Stimulated activated naive B cell treated with anti-CD40 and anti-IgM and Interleukin-4, amounts not matched to agents 10 μg/mL and 1 μg/mL and 100 μg/mL, for 72 hours (primary cell): ENCODE measurements around the gene LAMA2.

Experiments
- ATAC-seq, 2 donors: fragments of 150-1000 bp; cut with Tn5 transposase; replicated peaks; 2 replicates each; pipeline ENCODE4 v1.10.0; 2021; ENCODE audit warnings: moderate library complexity in 1 of 2
- DNase-seq: peaks from one replicate; pipeline ENCODE4 v3.0.0; 2021
- H3K27ac Mint-ChIP-seq: one replicate; pipeline ENCODE4 v1.8.0; 2022; ENCODE audit warnings: mild to moderate bottlenecking, mixed read lengths
- H3K27me3 Mint-ChIP-seq, 2 donors: one replicate each; pipeline ENCODE4 v1.8.0; 2022; ENCODE audit warnings: mixed read lengths in 2 of 2
- H3K36me3 Mint-ChIP-seq, 2 donors: one replicate each; pipeline ENCODE4 v1.8.0; 2022; ENCODE audit warnings: mixed read lengths in 2 of 2, mild to moderate bottlenecking in 1 of 2
- H3K4me1 Mint-ChIP-seq, 2 donors: one replicate each; pipeline ENCODE4 v1.8.0; 2022; ENCODE audit warnings: mixed read lengths in 2 of 2, mild to moderate bottlenecking in 1 of 2
- H3K4me3 Mint-ChIP-seq, 2 donors: one replicate each; pipeline ENCODE4 v1.8.0; 2022; ENCODE audit warnings: mild to moderate bottlenecking in 2 of 2, mixed read lengths in 2 of 2, moderate library complexity in 1 of 2
- H3K9me3 Mint-ChIP-seq, 2 donors: one replicate each; pipeline ENCODE4 v1.8.0; 2022; ENCODE audit warnings: mixed read lengths in 2 of 2, mild to moderate bottlenecking in 1 of 2

Gene LAMA2

DNA sequence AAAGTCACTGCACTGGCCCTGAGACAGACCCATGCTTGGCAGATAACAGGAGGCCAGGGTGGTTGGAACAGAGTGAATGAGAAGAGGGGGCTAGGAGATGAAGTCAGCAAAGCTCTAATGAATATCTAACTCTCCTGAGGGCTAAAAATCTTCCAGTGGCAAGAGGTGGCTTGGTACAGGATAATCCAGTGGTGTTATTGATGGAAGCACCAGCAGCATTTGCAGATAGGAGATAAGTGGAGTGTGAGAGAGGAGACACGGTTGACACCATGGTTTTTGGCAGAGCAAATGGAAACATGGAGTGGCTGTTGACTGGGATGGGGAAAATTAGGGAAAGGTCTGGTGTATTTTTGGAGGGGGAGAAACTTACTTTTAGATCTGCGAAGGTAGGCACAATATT, 464.0 kb downstream of the LAMA2 start:
- DNase-seq (no peak), ATAC-seq (no peak)
- H3K27ac Mint-ChIP-seq, result no peak overlapping the region
- H3K27me3 Mint-ChIP-seq, result no peaks in the 10 kb centered on the region
- H3K4me3 Mint-ChIP-seq, result no peak overlapping the region
- H3K36me3 Mint-ChIP-seq, result no peaks in the 10 kb centered on the region
- H3K4me1 Mint-ChIP-seq, result no peaks in the 10 kb centered on the region
- H3K9me3 Mint-ChIP-seq, result no peaks in the 10 kb centered on the region

DNA sequence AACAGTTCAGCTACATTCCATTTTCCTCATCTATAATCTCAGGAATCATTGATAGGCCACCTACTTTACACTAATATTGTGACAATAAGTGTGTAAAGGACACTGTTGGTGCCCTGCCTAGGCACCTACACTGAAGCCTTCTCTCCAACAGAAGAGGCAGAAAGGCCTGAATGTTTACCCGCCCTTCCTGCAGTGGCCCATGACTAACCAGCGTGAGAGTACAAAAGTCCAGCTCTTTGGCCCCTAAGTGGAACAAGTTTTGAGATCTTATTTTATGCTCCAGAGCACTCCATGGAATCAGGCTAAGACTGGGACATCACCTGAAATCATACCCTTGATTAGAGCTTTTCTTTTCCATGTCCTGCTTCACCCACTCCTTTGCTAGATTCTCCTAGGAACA, 467.3 kb downstream of the LAMA2 start:
- ATAC-seq (no peak), DNase-seq (no peak)
- no peak overlapping the region for H3K27ac Mint-ChIP-seq
- no peaks in the 10 kb centered on the region for H3K36me3 Mint-ChIP-seq
- H3K9me3 Mint-ChIP-seq, result no peaks in the 10 kb centered on the region
- H3K27me3 Mint-ChIP-seq, result no peaks in the 10 kb centered on the region
- H3K4me3 Mint-ChIP-seq, result no peak overlapping the region
- H3K4me1 Mint-ChIP-seq, result peaks cover 0 to 2% of the 10 kb centered on the region in 2 donors

DNA sequence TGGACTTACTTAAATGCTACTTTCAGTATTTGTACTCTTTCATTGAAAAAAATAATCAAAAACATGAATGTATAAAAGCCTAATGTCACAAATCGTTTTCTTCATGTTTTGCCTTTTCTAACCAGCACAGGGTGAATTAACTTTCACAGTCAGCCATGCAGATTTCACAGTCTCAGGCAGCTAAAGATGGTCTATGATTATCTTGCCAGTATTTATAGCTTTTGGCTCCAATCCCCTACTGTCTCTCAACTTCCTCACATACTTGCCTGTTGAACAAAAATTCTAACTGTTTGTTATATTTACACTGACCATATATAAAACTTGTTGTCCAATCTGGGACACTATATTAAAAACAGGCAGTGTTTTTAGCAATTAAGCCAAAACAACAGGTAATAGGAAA, 468.9 kb downstream of the LAMA2 start:
- H3K4me1 Mint-ChIP-seq, result peaks cover 0 to 2% of the 10 kb centered on the region in 2 donors
- H3K27ac Mint-ChIP-seq, result no peak overlapping the region
- no peak overlapping the region for H3K4me3 Mint-ChIP-seq
- ATAC-seq, result no peak
- no peaks in the 10 kb centered on the region for H3K9me3 Mint-ChIP-seq
- no peaks in the 10 kb centered on the region for H3K36me3 Mint-ChIP-seq
- no peak for DNase-seq
- H3K27me3 Mint-ChIP-seq, result no peaks in the 10 kb centered on the region

DNA sequence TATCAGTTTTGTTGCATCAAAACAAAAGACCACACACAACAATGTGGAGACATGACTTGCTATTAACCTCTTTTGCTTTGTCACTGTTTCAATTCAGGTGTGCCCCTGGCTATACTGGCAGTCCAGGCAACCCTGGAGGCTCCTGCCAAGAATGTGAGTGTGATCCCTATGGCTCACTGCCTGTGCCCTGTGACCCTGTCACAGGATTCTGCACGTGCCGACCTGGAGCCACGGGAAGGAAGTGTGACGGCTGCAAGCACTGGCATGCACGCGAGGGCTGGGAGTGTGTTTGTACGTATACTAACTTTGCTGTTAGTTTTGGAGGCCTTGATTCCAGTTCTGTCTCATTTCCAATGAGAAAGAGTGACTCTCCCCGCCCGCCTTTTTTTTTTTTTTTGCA, 470.1 kb downstream of the LAMA2 start:
- peaks cover 0 to 2% of the 10 kb centered on the region in 2 donors for H3K4me1 Mint-ChIP-seq
- no peaks in the 10 kb centered on the region for H3K9me3 Mint-ChIP-seq
- ATAC-seq, result no peak
- H3K27me3 Mint-ChIP-seq, result no peaks in the 10 kb centered on the region
- H3K27ac Mint-ChIP-seq, result no peak overlapping the region
- no peak overlapping the region for H3K4me3 Mint-ChIP-seq
- no peaks in the 10 kb centered on the region for H3K36me3 Mint-ChIP-seq
- DNase-seq, result no peak

DNA sequence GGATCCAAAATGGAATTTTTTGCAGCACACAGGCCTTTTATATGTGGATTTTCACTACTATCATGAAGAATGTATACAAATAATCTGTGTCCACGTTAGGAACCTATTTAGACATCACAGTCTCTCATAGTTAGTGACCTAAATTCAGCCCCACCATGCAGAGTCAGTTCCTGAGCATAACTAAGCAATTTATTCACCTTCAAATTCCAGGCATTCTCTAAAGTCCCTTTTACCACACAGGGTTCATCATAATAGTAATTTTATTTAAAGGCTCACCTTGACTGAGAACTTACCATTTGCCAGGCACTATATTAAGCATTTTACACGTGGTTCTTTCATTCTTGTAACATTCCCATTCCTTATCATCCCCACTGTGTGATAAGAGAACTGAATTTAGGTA, 473.2 kb downstream of the LAMA2 start:
- Mint-ChIP-seq H3K36me3 (no peaks in the 10 kb centered on the region), H3K4me1 (peaks cover 0 to 2% of the 10 kb centered on the region in 2 donors), H3K4me3 (no peak overlapping the region), H3K27me3 (no peaks in the 10 kb centered on the region), H3K27ac (no peak overlapping the region), H3K9me3 (no peaks in the 10 kb centered on the region)
- ATAC-seq (no peak), DNase-seq (no peak)

DNA sequence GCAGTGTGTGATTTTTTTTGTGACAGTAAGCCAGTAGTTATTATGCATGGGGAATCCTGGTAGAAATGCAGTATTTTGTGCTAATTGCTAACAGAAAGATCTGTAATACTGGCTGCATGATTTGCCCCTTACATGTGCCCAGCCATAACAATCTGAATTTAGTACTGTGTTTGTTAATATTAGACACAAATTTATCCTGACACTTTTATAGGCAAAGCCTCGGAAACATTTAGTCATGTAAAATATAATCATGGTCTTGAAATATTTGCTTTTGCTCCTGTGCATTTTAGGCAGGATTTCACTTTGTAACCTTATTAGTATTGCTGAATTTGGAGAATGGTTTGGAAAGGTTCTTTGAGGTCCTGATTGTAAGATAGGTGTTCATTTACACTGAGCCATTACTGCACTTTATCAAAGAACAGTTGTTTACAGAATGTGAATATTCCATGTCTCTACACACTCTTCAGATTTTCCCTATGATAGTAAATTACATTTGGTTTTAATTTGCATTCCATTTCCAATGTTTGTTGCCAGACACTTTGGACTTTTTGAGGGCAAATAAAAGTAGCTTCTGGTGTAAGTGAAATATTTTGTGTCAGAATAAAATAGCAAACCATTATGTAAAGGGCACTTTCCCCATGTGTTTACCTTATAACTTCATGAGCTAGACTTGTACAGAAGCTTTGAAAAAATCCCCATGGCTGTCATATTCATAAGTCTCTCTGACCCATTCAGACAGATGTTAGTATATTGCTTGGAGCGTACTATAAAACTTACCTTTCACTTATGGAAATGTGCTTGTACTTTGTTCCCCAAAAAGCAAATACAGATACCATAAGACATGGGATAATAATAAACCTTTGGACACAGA, 477.1 kb downstream of the LAMA2 start:
- Mint-ChIP-seq H3K4me1 (no peaks in the 10 kb centered on the region), H3K36me3 (no peaks in the 10 kb centered on the region), H3K27me3 (peaks cover 0 to 8% of the 10 kb centered on the region in 2 donors), H3K4me3 (no peak overlapping the region), H3K9me3 (no peaks in the 10 kb centered on the region), H3K27ac (no peak overlapping the region)
- DNase-seq (no peak), ATAC-seq (no peak)

DNA sequence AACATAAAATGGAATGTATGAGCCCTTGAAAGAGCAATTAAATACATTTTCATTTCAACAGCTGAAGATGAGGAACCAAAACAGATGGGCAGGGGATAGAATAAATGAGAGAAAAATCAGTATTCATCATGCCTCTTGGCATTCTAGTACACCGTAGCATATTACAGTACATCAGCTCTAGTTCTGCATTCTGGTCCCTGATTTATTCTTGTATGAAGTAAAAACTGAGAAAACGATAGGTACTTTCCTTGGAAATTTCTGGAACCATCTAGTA, 477.7 kb downstream of the LAMA2 start:
- H3K4me1 Mint-ChIP-seq, result no peaks in the 10 kb centered on the region
- peaks cover 0 to 8% of the 10 kb centered on the region in 2 donors for H3K27me3 Mint-ChIP-seq
- no peak overlapping the region for H3K4me3 Mint-ChIP-seq
- ATAC-seq, result no peak
- H3K36me3 Mint-ChIP-seq, result no peaks in the 10 kb centered on the region
- H3K27ac Mint-ChIP-seq, result no peak overlapping the region
- no peaks in the 10 kb centered on the region for H3K9me3 Mint-ChIP-seq
- DNase-seq, result no peak

DNA sequence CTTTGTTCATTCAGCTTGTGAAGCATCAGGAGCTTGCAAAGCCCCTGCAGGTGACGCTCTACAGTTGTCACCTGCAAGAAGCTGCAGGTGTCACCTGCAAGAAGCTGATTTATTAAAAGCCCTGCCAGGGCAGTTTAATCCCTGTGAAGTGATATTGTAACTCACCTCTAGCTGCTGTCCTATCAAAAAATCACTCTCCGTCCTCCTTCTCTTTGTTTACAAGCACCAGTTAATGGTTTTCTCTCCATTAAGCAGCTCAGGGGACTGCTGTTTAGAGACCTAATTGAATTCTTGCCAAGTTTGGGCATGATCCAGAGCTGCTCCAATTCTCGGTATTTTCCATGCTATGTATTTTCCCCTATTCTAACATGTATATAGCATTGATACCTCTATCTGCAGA, 481.1 kb downstream of the LAMA2 start:
- Mint-ChIP-seq H3K27ac (no peak overlapping the region), H3K27me3 (peaks cover 0 to 8% of the 10 kb centered on the region in 2 donors), H3K9me3 (no peaks in the 10 kb centered on the region), H3K36me3 (no peaks in the 10 kb centered on the region), H3K4me3 (no peak overlapping the region), H3K4me1 (no peaks in the 10 kb centered on the region)
- no peak for ATAC-seq
- no peak for DNase-seq

DNA sequence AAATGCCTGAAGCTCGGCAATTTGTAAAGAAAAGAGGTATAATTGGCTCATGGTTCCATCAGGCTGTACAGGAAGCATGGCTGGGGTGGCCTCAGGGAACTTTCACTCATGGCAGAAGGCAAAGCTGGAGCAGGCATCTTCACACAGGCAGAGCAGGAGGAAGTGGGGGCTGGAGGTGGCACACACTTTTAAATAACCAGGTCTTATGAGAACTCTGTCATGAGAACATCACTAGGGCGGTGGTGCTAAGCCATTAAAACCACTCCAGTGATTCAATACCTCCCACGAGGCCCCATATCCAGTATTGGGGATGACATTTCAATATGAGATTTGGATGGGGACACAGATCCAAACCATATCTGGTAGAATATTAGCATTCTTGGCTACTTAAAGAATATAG, 481.8 kb downstream of the LAMA2 start:
- ATAC-seq (no peak), DNase-seq (no peak)
- Mint-ChIP-seq H3K27ac (no peak overlapping the region), H3K36me3 (no peaks in the 10 kb centered on the region), H3K27me3 (peaks cover 0 to 8% of the 10 kb centered on the region in 2 donors), H3K4me1 (no peaks in the 10 kb centered on the region), H3K4me3 (no peak overlapping the region), H3K9me3 (no peaks in the 10 kb centered on the region)

DNA sequence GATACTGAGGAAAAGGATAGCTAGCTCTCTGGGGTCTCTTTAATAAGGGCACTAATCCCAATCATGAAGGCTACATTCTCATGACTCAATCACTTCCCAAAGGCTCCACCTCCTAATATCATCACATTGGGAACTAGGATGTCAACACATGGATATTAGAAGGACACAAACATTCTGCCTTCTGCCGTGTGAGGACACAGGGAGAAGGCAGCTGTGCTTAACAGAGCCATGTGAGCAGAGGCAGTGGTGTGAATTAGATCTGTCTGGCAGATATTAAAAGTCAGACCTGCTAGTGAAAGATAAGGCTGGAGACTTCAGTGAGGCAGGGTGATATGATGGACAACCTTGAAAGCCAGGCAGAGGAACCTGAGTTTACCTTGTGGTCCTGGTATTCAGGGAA, 485.1 kb downstream of the LAMA2 start:
- H3K36me3 Mint-ChIP-seq, result no peaks in the 10 kb centered on the region
- peaks cover 0 to 3% of the 10 kb centered on the region in 2 donors for H3K27me3 Mint-ChIP-seq
- H3K4me3 Mint-ChIP-seq, result no peak overlapping the region
- H3K4me1 Mint-ChIP-seq, result no peaks in the 10 kb centered on the region
- H3K27ac Mint-ChIP-seq, result no peak overlapping the region
- no peak for ATAC-seq
- H3K9me3 Mint-ChIP-seq, result no peaks in the 10 kb centered on the region
- no peak for DNase-seq

DNA sequence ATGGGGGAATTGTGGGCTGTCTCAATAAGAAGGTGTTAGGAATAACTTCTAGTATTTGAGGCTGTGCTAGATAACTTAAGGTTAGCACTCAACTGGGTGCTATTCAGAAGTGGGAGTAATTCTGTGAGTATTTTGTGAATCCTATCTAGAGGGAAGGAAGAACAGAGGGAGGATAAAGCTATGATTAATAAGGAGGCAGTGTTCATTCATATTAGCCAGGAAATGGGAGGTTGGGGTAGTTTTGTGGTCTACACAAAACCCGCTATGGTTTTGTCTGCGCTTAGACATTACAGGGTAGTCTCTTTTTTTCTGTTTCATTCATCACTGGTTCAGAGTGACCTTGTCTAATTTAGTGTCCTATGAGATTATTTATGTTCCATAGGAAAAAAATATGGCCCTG, 486.0 kb downstream of the LAMA2 start:
- ATAC-seq (no peak), DNase-seq (no peak)
- Mint-ChIP-seq H3K4me3 (no peak overlapping the region), H3K27ac (no peak overlapping the region), H3K27me3 (peaks cover 0 to 3% of the 10 kb centered on the region in 2 donors), H3K4me1 (no peaks in the 10 kb centered on the region), H3K9me3 (no peaks in the 10 kb centered on the region), H3K36me3 (no peaks in the 10 kb centered on the region)

DNA sequence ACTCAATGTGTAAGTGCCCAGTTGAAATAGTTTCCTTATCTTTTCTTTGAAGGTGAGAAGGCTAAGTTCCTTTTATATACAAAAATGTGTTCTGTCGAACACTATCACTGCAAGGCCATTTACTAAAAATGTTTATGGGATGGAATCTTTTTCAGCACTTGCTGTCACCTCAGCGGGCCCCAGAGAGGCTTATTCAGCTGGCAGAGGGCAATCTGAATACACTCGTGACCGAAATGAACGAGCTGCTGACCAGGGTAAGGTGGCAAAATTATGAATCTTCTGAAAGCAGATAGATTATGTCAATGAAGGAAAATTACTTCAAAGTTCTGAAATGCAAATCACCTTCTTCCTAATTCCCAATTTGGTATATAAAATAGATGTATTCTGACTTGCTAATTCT, 486.8 kb downstream of the LAMA2 start:
- H3K9me3 Mint-ChIP-seq, result no peaks in the 10 kb centered on the region
- DNase-seq (no peak), ATAC-seq (no peak)
- H3K27ac Mint-ChIP-seq, result no peak overlapping the region
- no peaks in the 10 kb centered on the region for H3K36me3 Mint-ChIP-seq
- no peaks in the 10 kb centered on the region for H3K4me1 Mint-ChIP-seq
- no peak overlapping the region for H3K4me3 Mint-ChIP-seq
- H3K27me3 Mint-ChIP-seq, result no peaks in the 10 kb centered on the region

DNA sequence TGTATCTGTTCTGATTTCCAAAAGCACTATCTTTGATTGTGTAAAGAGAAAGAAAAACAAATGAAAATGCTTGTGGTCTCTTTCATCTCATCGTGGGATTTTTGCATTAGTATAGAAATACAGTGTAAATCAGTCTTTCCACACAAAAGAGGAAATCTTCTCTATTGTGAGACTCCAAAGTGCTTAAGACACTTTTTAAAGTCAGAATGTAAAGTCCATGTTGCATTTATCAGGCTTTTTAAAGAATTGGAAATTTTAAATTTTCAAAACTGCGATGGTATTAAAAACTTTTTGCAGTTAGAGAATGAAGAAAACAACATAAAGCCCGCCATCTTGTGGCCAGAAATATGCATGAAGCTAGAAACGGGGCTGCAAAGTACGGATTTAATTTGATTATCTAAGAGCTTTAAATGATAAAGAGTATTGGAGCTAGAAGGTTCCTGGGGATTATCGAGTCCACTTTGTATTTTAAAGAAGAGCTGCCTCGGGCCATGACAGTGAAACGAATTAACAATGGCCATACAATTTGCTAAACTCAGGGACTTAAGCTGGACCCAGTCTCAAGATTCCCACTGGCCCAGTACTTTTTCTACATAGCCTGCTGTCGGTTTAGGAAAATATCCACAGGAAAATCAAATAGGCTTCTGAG, 487.5 kb downstream of the LAMA2 start:
- no peak for DNase-seq
- peak in 1 of 2 donors; percentile 31 for ATAC-seq
- no peak overlapping the region for H3K27ac Mint-ChIP-seq
- H3K36me3 Mint-ChIP-seq, result no peaks in the 10 kb centered on the region
- H3K4me3 Mint-ChIP-seq, result no peak overlapping the region
- H3K9me3 Mint-ChIP-seq, result no peaks in the 10 kb centered on the region
- H3K4me1 Mint-ChIP-seq, result no peaks in the 10 kb centered on the region
- no peaks in the 10 kb centered on the region for H3K27me3 Mint-ChIP-seq

DNA sequence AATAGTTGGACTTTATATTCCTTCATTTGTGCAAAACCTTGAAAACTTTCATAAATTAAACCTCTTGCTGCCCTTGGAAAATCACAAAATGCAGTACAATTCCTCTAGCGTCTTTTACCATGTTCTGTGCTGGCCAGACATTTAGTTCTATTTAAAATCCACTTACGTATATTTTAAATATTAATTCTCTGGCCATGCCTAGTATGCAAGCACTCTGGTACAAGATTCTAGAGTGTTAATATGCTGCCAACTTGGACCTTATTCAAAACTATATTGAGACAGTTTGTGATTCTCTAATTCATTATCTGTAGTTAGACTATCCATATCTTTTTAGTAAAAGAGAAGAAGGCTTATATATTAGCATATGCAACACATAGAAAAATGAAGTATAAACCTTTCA, 498.9 kb downstream of the LAMA2 start:
- ATAC-seq, result no peak

DNA sequence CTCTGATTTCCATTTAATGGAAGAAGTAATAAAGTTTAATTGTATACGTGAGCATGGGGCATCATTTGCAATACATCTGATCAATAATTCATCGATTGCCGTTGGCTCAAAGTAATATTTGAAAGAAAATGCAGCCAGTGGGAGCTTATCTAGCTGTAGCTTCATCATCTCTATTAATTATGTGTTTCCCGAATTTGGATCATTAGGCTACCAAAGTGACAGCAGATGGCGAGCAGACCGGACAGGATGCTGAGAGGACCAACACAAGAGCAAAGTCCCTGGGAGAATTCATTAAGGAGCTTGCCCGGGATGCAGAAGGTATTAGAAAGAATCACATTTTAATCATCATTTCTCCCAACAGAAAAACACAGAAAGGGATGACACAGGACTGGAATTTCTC, 500.0 kb downstream of the LAMA2 start:
- H3K9me3 Mint-ChIP-seq, result peaks cover 2 to 3% of the 10 kb centered on the region in 2 donors
- ATAC-seq (no peak), DNase-seq (no peak)
- H3K4me1 Mint-ChIP-seq, result no peaks in the 10 kb centered on the region
- no peaks in the 10 kb centered on the region for H3K36me3 Mint-ChIP-seq
- H3K27me3 Mint-ChIP-seq, result peaks cover 11 to 15% of the 10 kb centered on the region in 2 donors
- H3K4me3 Mint-ChIP-seq, result no peak overlapping the region
- no peak overlapping the region for H3K27ac Mint-ChIP-seq

More for the DNA sequence above, 498.9 kb downstream of the LAMA2 start:
- Mint-ChIP-seq H3K9me3 (no peaks in the 10 kb centered on the region), H3K36me3 (no peaks in the 10 kb centered on the region), H3K4me1 (no peaks in the 10 kb centered on the region), H3K27ac (no peak overlapping the region), H3K4me3 (no peak overlapping the region), H3K27me3 (peaks cover 10 to 11% of the 10 kb centered on the region in 2 donors)
- DNase-seq, result no peak
